Fibroblast of pulmonary artery (primary cell): ENCODE data around the gene ABHD5.
A peak's percentile ranks its signal among the peaks of the same experiment; 100 is the strongest.

Experiments
- DNase-seq: peaks from one replicate; pipeline ENCODE4 v3.0.0-alpha.2; 2010; ENCODE audit warnings: low read depth
- H3K4me3 ChIP-seq: replicated peaks from 2 replicates; pipeline ENCODE4 v1.5.1; 2011; ENCODE audit warnings: low read depth, mild to moderate bottlenecking, control low read depth, low read length, moderate library complexity
- TF ChIP-seq, protein P1 (sequence below): IDR thresholded peaks from 2 replicates; pipeline ENCODE4 v1.5.1; 2011; ENCODE audit warnings: mild to moderate bottlenecking, control low read depth, low read length, inconsistent platforms; ENCODE audit errors: missing control alignments

Gene ABHD5

DNA sequence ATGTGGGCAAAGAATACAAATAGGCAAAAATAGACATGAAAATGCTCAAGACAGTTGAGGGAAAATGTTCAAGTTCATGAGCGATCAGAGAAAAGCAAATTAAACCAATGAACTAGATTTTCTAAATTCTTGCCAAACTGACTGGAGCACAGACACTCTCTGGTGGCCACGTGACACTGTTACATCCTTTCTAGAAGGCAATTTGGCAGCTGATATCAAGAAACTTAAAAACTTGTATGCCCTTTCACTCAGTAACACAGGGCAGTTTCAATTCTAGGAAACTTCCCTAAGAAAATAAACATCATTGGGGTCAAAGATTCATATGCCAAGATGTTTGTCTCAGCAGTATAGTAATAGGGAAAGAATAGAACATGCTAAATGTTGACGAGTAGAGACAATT is 52.2 kb downstream of the ABHD5 start:
- TF ChIP-seq, protein P1, sequence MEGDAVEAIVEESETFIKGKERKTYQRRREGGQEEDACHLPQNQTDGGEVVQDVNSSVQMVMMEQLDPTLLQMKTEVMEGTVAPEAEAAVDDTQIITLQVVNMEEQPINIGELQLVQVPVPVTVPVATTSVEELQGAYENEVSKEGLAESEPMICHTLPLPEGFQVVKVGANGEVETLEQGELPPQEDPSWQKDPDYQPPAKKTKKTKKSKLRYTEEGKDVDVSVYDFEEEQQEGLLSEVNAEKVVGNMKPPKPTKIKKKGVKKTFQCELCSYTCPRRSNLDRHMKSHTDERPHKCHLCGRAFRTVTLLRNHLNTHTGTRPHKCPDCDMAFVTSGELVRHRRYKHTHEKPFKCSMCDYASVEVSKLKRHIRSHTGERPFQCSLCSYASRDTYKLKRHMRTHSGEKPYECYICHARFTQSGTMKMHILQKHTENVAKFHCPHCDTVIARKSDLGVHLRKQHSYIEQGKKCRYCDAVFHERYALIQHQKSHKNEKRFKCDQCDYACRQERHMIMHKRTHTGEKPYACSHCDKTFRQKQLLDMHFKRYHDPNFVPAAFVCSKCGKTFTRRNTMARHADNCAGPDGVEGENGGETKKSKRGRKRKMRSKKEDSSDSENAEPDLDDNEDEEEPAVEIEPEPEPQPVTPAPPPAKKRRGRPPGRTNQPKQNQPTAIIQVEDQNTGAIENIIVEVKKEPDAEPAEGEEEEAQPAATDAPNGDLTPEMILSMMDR, result peak; percentile 20
- DNase-seq, result peak; percentile 54
- no peak overlapping the region for H3K4me3 ChIP-seq

DNA sequence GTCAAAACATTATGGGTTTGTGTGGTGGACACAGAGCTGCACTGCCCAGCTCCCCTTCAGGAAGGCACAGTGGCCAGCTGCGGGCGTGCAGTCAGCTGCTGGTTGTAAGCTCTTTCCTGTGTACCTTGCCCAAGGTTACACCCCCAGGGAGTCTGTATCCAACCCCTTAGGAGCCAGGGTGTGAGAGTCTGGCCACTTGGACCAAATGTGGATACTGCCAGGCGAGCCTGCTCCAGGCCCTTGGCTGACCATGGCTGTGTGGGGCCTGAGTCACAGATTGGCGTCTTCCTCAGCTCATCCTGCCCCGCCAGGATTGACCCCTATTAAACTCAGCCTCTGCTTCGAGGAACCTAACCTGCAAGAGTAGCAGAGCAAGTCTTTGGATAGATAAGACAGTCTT is 56.9 kb downstream of the ABHD5 start:
- TF ChIP-seq, protein P1, result no peak
- H3K4me3 ChIP-seq, result no peak overlapping the region
- no peak for DNase-seq

DNA sequence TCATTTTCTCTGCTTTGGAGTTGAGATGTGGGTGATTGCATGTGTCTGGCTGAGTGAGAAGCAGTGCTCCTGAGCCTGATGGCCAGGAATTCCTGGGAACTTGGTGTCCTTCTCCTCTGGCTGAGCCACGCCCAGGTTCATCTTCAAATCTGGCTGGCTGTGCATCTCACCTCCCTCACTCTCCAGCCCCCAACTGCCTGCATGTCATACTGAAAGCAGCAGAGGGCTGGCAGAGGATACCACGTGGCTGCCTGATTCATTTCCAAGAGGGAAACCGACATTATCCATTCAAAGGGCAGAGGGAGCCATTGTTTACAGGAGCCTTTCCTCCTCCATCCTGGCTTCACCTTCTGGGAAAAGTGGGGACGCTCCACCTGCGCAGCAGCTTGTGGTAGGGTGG is 57.4 kb downstream of the ABHD5 start:
- DNase-seq, result peak; percentile 36
- TF ChIP-seq, protein P1, result no peak
- H3K4me3 ChIP-seq, result no peak overlapping the region

DNA sequence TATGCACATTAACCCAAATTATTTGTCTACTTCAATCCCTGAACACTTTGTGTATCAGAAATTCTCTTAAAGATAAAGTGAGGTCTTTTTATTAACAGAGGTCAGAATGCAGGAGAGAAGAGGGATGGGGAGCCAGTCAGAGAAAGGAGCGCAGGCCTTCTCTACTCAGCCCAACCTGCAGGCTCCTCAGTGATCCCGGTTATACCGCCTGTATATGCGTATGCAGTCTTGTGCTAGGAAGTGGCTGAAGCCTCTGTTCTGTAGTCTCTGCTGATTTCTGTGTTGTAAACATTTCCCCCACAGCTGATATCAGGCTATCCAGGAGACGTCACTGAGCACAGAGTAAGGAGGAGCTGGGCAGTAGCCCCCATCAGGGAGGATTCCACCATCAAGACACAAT is 57.9 kb downstream of the ABHD5 start:
- TF ChIP-seq, protein P1, result no peak
- no peak for DNase-seq
- H3K4me3 ChIP-seq, result no peak overlapping the region

DNA sequence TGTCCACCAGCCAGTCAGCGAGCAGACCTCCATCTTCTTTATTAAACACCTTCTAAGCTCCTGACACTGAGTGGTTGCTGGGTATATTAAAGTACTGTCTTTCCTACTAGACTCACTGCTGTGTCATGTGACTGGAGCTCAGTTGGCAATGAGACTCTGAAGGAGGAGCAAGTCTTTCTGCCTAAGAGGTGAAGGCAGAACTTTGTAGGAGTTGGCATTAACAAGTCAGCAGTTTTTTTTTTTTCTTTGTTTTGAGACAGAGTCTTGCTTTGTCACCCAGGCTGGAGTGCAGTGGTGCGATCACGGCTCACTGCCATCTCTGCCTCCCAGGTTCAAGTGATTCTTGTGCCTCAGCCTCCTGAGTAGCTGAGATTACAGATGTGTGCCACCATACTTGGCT is 62.2 kb downstream of the ABHD5 start:
- no peak for DNase-seq
- H3K4me3 ChIP-seq, result no peak overlapping the region
- TF ChIP-seq, protein P1, result no peak

DNA sequence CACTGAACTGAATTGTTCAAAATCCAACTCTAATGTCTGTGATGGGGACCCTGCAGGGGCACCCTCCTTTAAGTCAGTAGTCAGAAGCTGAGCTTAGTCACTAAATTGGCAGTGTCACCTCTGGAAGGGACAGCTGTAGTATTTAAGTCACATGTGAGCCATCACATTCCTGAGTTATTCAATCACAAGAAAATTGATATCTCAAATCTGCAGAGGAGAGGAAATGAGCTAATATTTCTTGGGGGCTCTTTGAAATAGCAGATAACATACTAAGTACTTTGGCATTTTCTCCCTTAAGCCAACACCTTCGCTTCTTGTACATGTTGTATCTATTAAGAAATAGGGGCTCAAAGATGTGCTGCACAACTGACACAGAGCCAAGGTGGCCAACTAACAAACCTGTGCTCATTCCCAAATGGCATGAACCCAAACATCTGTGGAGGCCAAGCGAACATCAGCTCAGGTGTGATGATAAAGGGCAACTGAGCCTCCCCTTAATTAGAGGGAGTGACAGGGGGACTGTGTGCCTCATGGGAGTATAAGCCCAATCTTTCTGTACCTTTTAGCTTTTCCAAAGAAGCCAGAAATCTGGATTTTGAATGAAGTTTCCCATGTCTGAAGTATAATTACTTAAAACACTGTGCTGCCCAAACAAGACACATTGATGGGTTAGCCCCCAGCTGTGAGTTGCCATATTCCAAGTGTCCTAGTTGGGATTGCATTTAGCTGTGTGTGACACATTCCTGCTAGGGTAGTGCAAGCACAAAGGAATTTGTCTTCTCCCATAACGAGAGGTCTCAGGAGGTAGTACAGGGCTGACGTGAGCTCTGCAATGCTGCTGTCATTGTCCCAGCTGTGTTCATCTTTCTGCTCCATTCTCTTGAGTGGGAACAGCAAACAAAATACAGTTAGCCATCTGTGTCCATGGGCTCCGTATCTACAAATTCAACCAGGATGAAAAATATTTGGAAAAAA is 63.3 kb downstream of the ABHD5 start:
- H3K4me3 ChIP-seq, result no peak overlapping the region
- TF ChIP-seq, protein P1, result no peak
- peak; percentile 58 for DNase-seq
